Progenitor cell of endocrine pancreas (in vitro differentiated cells): Measurements from ENCODE around the gene SNTA1. TPM values are rescaled to one million over a fixed set of nuclear protein-coding genes. Genes with fewer than 3 reads are reported as not detected.

Experiments used
- DNase-seq: peaks from one replicate; pipeline ENCODE4 v3.0.0; 2021; ENCODE audit warnings: low spot score; ENCODE audit not compliant: unreplicated experiment
- H3K27ac Mint-ChIP-seq: 2 replicates; pipeline ENCODE4 v1.8.0; 2021; ENCODE audit warnings: mild to moderate bottlenecking, moderate library complexity, mixed read lengths
- H3K27me3 Mint-ChIP-seq: 2 replicates; pipeline ENCODE4 v1.8.0; 2021; ENCODE audit warnings: mixed read lengths
- H3K36me3 Mint-ChIP-seq: 2 replicates; pipeline ENCODE4 v1.8.0; 2022; ENCODE audit warnings: mixed read lengths; ENCODE audit not compliant: insufficient read depth
- H3K4me1 Mint-ChIP-seq: 2 replicates; pipeline ENCODE4 v1.8.0; 2021; ENCODE audit warnings: low read depth, mixed read lengths
- H3K4me3 Mint-ChIP-seq: 2 replicates; pipeline ENCODE4 v1.8.0; 2021; ENCODE audit warnings: low read depth, mild to moderate bottlenecking, moderate library complexity, mixed read lengths
- H3K9me3 Mint-ChIP-seq: 2 replicates; pipeline ENCODE4 v1.8.0; 2021; ENCODE audit warnings: low read depth, mixed read lengths
- CTCF ChIP-seq: fragments of 200-600 bp; sonication (generic); IDR thresholded peaks from one replicate; pipeline ENCODE4 v1.5.0; 2021; ENCODE audit warnings: antibody characterized with exemption, mild to moderate bottlenecking; ENCODE audit not compliant: unreplicated experiment
- total RNA-seq: library from RNA; stranded (reverse); gene quantifications from 2 replicates; pipeline ENCODE4 v1.2.1, GENCODE V29; 2021

Gene SNTA1
- total RNA-seq, 1 donor from 2014 or later = 5.8 TPM

GRCh38 chr20:33411711-33412483 is 31.7 kb downstream of the SNTA1 start:
- Mint-ChIP-seq H3K4me1 (no peaks in the 10 kb centered on the region), H3K27me3 (no peaks in the 10 kb centered on the region), H3K4me3 (no peak overlapping the region), H3K9me3 (no peaks in the 10 kb centered on the region), H3K36me3 (peaks cover 10% of the 10 kb centered on the region), H3K27ac (no peak overlapping the region)
- no peak for TF ChIP-seq CTCF
- DNase-seq = no peak

DNA sequence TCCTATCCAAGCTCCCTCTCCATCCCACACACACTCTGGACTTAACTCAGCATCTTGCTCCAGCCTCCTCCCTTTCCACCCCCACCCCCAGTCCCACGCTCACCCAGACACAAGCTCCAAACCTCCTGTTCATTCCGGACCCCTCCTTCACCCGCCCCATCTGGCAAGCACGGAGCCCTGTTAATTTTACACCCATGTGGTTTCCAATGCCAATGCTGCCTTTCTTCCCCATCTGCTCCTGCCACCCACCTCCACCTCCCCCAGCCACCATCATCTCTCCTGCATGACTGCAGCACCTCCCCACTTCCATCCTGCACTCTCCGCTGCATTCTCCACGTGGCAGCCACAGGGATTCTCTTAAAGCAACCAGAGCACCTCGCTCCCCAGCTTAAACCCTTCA is 32.3 kb downstream of the SNTA1 start:
- TF ChIP-seq CTCF = no peak
- H3K4me1 Mint-ChIP-seq = no peaks in the 10 kb centered on the region
- no peaks in the 10 kb centered on the region for H3K9me3 Mint-ChIP-seq
- peaks cover 10% of the 10 kb centered on the region for H3K36me3 Mint-ChIP-seq
- no peak overlapping the region for H3K27ac Mint-ChIP-seq
- DNase-seq = no peak
- no peaks in the 10 kb centered on the region for H3K27me3 Mint-ChIP-seq
- H3K4me3 Mint-ChIP-seq = no peak overlapping the region

DNA sequence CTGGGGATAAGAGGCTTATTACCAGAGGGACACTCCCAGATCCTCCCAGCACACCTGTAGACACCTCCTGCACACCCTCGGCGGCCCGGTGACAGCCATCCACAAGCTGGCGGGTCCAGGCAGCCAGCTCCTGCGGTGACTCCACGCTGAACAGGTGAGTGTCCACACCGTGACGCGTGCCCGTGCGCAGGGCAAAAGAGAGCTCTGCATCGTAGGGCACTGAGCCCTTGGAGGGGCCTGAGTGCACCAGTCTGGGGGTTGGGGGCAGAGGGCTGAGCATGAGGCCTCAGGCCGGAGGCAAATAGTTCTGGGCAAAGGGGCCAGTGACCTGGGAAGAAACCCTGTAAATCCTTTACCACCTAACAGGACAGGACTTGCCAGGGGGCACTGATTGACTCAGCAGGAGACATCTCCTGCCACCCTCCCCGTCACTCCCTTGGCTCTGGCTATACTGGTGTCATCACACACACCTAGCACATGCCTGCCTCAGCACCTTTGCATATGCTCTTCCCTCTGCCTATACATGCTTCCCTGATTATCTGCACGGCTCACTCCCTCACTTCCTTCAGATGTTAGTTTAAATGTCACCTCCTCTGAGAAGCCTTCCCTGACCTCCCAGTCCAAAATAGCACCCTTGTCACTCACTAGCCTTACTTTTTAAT is 33.4 kb downstream of the SNTA1 start:
- Mint-ChIP-seq H3K4me3 (no peak overlapping the region), H3K27ac (no peak overlapping the region), H3K9me3 (no peaks in the 10 kb centered on the region), H3K36me3 (peaks cover 10% of the 10 kb centered on the region), H3K4me1 (no peaks in the 10 kb centered on the region), H3K27me3 (no peaks in the 10 kb centered on the region)
- no peak for TF ChIP-seq CTCF
- DNase-seq = no peak

GRCh38 chr20:33408716-33409654 is 34.6 kb downstream of the SNTA1 start:
- no peak overlapping the region for H3K27ac Mint-ChIP-seq
- TF ChIP-seq CTCF = no peak
- DNase-seq = no peak
- H3K36me3 Mint-ChIP-seq = peaks cover 10% of the 10 kb centered on the region
- H3K9me3 Mint-ChIP-seq = no peaks in the 10 kb centered on the region
- H3K4me1 Mint-ChIP-seq = no peaks in the 10 kb centered on the region
- H3K27me3 Mint-ChIP-seq = no peaks in the 10 kb centered on the region
- H3K4me3 Mint-ChIP-seq = no peak overlapping the region

DNA sequence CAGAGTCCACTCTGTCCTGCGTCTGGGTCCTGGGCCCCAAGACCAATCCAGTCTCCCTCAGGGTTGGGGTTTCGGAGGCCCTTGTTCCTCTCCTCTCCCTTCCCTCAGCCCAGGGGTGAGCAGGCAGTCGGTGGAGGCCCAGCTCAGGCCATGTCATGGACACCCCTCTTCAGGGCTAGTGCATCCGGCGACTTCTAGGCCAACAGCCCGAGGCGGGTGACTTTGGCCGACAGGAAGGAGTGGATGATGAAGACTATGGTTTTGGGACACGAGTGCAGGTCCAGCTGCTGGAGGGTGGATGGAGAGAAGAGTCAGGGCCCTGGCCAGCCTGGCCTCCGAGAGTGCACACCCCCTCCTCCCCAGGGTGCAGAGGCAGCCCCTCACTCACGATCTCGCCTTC is 35.2 kb downstream of the SNTA1 start:
- Mint-ChIP-seq H3K4me3 (no peak overlapping the region), H3K27me3 (no peaks in the 10 kb centered on the region), H3K36me3 (peaks cover 10% of the 10 kb centered on the region), H3K9me3 (no peaks in the 10 kb centered on the region), H3K27ac (no peak overlapping the region), H3K4me1 (no peaks in the 10 kb centered on the region)
- no peak for DNase-seq
- TF ChIP-seq CTCF = no peak
